ENCODE data around the gene CEP68.
"Not testable (repeated sequence)": the region's sequence is repeated elsewhere in the genome, so short reads cannot be mapped to it uniquely, and the experiment has no call there.

Gene CEP68, protein sequence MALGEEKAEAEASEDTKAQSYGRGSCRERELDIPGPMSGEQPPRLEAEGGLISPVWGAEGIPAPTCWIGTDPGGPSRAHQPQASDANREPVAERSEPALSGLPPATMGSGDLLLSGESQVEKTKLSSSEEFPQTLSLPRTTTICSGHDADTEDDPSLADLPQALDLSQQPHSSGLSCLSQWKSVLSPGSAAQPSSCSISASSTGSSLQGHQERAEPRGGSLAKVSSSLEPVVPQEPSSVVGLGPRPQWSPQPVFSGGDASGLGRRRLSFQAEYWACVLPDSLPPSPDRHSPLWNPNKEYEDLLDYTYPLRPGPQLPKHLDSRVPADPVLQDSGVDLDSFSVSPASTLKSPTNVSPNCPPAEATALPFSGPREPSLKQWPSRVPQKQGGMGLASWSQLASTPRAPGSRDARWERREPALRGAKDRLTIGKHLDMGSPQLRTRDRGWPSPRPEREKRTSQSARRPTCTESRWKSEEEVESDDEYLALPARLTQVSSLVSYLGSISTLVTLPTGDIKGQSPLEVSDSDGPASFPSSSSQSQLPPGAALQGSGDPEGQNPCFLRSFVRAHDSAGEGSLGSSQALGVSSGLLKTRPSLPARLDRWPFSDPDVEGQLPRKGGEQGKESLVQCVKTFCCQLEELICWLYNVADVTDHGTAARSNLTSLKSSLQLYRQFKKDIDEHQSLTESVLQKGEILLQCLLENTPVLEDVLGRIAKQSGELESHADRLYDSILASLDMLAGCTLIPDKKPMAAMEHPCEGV

DNA sequence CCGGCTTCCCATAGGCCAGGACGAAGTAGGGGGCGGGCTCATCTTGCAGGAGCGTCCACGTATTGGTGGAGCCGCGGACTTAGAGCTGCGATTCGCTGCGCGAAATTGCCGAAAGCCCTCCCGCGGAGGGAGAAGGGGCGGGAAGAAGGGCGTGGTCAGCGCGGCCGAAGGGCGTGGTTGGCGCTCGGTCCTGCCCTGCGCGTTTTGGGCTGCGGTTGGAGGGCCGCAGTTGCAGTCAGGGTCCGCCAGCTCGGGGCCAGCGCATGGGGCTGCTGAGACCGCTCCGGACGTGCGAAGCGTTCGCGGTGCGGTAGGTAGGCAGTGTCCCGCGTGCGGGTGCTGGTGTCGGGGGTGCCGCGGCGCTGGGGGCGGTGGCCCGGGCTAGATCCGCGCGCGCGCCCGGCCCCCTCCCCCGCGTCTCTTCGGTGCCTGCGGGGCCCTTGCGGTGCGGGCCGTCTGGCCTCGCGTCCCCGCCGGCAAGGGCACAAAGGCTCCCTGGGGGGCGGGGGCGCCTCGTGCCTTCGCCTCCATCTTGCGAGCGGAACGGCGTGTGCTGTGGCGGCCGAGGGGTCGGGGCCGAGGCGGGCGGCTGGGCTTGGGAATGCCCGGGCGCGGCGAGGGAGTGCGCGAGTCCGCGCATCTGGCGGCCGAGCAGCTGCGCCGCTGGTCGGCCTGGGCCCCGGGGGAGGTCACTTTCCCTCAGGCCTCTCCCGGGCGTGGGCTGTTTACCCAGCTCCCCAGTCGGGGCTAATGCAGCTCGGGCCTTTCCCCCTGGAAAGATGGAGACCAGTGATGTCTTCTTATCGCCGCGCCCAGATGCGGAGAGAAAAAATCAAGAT, at the start of gene CEP68:
Gene CEP68 (plus strand): TSS at position 202 of the 839 bp plus-strand sequence. CDS start 13,029 bp downstream, outside the sequence.
- FAIRE-seq = peak; percentile 97

DNA sequence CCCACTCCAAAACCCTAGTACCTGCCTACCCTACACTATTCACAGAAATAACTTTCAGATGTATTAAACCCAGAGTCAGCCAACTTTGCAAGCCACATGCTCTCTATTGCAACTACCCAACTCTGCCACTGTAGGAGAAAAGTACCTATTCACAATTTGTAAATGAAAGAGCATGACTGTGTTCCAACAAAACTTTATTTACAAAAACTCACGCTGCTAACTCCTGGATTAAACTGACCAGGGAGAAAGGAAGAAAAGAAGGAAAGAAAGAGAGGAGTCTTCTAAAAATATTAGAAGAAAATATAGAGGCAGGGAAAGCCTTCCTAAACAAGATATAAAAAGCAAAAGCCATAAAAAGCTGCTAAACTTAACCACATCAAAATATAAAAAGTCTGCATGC, 42.4 kb upstream of the CEP68 start:
- no peak for FAIRE-seq

DNA sequence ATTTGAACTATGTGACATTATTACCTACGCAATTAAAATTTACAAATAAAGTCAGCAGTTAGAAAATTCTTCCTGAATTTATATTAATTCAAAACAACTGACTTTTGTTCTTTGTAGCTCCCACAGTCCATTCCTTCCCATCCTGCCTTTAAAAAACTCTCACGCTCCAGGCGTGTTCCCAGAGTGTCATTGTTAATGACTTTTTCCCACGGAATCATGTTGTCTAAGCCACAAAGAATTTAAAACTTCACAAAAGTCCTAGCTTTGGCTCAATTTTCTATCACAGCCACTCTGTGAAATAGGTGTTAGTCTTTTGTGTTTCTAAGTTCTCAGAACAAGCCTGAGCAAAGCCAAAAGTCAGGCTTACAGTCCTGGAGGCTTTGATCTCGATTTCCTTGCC, 40.5 kb upstream of the CEP68 start:
- FAIRE-seq = no peak

DNA sequence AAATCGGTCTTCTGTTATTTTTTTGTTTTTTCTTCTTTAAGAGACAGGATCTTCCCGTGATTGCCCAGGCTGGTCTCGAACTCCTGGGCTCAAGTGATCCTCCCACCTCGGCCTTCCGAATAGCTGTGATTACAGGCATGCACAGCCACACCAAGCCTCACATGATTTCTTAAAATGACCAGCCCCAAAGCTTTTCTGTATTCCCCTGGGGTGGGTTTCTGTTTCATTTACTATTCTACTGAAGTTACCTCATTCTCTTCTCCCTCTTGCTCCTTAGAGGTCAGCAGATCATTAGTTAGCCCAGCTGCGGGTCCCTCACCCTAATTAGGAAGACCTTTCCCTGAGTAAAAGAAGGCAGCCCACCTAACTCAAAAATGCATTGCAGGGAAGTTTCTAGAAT, 39.4 kb upstream of the CEP68 start:
- no peak for FAIRE-seq

DNA sequence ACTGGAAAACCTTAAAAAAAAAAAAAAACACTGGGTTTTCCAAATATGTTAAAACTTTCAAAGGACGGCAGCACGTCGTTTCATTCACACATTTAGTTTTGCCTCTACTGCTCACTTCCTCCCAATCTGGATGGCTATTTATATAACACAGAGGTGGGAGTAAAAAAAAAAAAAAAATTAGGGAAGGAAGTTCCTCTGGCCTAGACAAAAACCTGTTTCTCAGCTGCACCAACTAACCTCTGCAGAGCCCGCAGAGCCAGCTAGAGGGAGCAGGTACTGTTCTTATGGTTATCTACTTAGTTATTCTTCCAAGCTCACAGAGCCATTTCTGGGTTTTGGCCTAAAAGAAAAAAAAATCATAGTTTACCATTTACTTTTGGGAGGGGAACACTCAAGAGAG, 38.9 kb upstream of the CEP68 start:
- FAIRE-seq = peak; percentile 51

DNA sequence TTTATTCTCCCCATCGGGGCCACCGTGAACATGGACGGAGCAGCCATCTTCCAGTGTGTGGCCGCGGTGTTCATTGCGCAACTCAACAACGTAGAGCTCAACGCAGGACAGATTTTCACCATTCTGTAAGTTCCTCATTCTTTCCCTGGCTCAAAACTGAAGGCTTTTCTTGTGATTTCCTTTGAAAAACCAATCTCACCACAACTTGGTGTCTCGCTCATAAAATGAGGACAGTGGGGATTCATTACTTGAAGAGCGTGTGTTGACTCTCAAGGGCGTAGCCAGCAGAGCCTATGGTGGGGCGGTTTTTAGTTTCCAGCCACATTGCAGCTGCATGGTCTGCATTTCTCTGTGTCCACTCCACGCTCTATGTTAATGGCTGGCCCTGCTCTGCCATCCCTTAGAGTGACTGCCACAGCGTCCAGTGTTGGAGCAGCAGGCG, 38.1 kb upstream of the CEP68 start:
- no peak for FAIRE-seq

DNA sequence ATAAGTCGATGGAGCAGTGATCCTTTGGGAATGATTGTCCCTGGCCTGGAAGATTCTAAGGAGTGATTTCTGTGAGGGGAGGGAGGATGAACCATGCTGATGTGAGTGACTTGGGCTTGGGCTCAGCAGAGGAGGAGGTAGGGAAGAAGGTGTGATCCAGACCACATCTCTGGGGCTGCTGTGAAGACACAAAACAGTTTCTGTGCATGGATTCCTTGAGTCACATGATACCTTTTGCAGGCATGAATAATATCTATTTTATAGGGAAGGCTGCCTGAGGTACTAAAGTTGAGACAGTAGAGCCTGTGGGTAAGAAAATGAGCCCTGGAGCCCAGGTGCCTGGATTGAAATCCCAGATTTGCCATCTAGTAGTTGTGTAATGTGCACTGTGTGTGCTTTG, 37.2 kb upstream of the CEP68 start:
- no peak for FAIRE-seq

DNA sequence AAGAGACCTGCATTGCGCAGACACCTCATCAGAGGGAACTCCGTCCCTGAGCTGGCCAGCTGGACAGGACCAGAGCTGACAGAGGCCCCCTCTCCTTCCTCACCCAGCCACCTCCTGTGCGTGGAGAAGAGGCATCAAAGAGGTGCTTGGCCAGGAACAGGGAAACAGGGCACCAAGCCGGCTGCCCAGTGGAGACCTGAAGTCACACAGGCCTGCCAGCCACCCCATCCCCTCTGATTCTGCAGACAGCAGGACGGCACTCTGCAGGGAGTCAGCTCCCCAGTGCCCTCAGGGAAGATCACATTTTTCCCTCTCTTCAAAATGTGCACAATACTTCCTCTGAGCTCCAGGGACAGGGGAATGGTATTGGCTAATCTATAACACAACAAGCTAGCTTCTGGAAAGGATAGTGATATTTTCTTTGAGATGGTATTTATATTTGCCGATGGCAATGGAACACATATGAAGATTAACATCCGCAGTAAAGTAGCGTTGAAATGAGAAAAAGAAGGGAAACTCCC, 36.5 kb upstream of the CEP68 start:
- no peak for FAIRE-seq

DNA sequence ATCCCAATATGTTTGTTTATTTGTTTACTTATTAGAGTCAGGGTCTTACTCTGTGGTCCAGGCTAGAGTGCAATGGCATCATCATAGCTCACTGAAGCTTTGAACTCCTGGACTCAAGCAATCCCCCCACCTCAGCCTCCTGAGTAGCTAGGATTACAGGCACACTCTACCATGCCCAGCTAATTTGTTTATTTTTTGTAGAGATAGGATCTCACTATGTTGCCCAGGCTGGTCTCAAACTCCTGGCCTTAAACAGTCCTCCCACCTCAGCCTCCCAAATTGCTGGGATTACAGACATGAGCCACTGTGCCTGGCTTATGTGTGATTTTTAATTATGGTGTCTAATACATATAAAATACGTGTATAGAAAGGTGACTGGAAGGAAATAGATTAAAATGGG, 36.0 kb upstream of the CEP68 start:
- not testable (repeated sequence) for FAIRE-seq

DNA sequence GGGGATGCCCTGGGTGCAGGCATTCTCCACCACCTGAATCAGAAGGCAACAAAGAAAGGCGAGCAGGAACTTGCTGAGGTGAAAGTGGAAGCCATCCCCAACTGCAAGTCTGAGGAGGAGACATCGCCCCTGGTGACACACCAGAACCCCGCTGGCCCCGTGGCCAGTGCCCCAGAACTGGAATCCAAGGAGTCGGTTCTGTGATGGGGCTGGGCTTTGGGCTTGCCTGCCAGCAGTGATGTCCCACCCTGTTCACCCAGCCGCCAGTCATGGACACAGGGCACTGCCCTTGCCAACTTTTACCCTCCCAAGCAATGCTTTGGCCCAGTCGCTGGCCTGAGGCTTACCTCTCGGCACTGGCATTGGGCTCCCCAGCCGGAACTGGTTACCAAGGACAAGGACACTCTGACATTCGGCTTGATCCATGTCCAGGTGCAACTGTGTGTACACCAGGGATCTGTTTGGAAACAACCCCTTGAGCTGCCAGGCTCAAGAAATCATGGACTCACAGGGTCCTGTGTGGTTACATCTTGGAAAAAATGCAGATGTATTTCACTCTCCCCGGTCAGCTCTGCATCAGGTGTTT, 35.2 kb upstream of the CEP68 start:
- FAIRE-seq = no peak

DNA sequence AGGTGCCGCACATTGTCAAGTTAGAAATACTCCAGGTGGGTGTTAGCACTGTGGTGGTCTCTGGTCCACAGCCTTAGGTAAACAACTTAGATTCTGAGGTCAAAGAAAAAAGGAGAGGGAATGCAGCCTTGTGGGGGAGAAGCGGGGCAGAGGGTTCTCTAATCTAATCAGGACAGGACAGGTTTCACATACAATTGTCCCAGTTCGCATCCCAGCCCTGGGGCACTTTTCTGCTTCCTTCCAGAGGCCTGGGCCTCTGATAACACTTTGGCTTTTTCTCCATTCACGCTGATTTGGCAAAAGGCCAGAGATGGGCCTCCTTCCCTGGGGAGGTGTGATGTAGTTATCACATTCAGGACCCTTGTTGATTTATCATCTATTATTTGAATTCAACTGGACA, 34.5 kb upstream of the CEP68 start:
- FAIRE-seq = no peak

DNA sequence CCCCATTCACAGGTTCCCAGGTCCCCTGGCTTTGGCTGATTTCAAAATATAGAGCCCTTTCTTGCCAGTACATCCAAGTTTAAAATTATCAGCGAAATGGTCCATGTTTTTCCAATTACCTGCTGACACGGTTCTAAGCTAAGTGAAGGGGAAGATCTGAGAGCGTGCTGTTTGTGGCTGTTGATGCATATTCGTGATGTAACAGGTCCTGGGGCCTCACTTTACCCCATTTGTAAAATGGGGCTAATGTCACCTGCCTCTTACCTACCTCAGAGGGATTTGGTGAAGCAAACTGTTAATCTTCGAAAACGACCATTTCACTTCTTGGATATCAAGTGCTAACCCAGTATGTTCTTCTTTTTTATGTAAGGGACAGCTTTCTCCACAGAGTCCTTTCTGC, 34.0 kb upstream of the CEP68 start:
- no peak for FAIRE-seq

DNA sequence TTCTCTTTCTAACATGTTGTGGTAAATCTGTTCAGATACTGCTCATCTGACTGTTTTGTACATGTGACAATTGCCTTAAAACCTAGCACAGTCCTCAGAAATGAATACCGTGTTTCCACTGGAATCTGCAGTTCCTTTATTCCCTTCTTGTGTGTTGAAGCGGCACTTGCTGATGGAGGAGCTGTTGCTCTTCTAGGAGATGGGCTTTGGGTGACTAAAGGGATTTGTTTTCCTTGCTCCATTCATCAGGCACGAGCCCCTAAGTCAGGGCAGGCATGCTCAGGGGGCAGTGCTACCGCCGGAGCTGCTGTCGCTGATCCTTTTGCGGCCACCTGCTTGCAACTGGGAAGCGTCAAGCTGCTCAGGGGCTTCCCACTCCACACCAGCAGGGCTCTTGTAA, 32.5 kb upstream of the CEP68 start:
- FAIRE-seq = no peak

DNA sequence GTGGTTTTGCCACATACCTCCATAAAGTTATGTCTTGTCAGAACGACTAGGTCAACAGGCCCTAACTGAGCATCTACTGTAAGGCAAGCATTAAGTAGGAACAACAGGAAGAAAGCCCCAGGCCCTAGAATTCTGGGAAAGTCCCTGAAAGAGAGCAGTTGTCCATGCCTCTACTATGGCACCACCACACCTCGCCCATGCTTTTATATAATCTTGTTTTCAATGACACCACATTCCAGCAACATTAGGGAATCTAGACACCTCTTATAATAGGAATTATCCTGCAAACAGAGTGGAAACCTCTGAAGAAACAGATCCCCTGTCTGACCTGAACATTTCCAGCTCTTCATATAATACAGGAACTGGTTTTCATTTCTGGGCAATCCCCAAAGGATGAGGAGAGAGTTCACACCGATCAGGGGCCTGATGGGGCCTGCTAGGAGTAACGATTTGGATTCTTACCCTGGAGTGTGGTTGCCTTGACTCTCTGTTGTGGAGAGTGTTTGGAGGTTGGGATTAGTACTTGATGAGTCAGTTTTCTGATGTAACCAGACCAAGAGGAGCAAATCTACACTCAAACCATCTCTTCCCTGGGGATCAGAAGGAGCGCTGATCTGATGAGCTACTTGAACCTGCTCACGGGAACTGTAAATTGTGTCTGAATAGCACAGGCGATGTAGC, 31.9 kb upstream of the CEP68 start:
- no peak for FAIRE-seq

DNA sequence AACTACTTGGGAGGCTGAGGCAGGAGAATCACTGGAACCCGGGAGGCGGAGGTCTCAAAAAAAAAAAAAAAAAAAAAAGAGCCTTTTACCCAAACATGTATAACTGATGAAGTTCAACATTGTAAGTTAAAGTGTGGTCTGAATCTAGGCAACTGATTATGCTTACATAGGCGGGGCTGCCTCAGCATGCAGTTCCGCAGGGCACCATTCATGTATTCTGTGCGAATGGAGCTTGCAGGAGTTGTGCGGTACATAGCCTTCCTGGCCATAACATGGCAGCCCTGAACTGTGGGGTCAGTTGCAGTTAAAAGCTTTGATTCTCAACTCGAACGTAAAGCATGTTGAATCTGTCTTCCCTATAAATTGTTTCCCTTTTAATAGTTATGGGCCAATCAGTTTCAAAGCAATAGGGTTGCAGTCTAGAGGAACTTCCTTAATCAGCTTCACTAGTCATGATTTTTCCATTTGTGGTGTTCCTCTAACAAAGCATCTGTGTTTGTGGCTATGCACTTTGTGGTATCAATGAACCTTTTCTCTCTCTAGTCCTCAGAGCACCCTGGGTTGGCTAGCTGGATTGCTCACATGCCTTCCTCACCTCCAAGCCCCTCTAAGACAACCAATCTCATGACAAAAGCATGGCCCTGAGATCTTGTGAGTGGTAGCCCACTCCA, 30.6 kb upstream of the CEP68 start:
- no peak for FAIRE-seq

DNA sequence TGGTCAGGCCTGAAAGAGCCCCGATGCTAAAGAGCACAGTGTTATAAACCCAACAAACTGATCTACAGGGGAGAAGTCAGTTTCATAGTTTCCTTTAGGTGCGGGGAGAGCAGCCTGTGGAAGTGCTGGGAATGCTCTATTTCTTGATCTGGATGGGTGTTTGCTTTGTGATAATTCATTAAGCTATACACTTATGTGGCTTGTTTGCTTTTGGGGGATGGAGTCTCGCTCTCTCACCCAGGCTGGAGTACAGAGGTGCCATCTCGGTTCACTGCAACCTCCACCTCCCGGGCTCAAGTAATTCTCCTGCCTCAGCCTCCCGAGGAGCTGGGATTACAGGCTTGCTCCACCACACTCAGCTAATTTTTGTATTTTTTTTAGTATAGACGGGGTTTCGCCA, 30.1 kb upstream of the CEP68 start:
- FAIRE-seq = no peak

DNA sequence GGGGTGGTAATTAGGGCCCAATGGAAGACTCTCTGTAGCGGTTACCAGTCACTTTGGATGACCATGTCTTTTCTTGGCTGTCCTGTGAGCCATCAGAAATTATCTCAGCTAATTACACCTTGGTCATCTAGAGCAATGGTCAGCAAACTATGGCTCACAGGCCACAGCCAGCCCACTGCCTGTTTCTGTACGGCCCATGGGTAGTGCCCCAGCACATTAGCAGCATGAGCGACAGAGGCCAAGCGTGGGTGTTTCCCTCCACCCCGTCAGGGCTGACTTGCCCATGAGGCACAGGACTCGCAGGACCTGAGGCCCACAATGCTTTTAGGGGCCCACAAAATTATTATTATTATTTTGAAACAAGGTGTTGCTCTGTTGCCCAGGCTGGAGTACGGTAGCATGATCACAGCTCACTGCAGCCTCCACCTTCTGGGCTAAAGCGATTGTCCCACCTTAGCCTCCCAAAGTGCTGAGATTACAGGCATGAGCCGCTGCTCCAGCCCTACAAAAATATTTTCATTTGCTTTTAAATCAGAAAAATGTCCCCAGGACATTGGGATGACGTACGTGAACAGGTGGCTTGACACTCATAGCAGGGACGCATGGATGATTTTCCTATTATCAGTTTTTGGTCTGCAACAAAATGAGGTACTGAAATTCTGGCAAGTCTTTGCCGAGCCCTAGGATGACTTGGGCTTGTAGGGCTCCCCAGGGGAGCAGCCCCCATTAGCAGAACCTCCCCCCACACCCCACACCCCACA, 29.3 kb upstream of the CEP68 start:
- FAIRE-seq = no peak

DNA sequence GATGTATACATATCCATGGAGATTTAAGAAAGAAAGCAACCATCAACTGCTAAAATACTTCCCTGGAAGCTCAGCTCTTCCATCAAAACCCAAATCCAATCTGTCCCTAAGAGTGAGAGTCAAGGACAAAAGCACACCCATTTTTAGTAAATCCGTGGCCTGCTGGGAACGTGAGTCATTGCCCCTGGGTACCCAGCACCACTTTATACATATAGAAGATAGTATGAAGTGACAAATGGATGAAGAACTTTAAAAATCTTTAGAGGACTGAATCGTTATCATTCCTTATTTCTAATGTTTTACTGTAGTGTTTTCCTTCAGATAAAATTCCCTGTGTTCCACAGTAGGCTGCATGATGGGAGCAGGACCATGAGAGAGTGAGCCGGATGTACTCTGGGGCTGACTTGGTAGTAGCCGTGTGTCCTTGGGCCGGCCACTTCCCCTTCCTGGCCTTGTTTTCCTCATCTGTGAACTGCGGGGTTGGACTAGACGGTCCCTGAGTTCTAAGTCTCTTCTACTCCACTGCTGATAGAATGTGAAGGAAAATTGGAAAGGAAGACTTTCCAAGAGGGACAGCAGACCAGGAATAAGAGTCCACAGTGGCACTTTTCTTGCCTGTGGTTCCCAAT, 28.5 kb upstream of the CEP68 start:
- FAIRE-seq = no peak

DNA sequence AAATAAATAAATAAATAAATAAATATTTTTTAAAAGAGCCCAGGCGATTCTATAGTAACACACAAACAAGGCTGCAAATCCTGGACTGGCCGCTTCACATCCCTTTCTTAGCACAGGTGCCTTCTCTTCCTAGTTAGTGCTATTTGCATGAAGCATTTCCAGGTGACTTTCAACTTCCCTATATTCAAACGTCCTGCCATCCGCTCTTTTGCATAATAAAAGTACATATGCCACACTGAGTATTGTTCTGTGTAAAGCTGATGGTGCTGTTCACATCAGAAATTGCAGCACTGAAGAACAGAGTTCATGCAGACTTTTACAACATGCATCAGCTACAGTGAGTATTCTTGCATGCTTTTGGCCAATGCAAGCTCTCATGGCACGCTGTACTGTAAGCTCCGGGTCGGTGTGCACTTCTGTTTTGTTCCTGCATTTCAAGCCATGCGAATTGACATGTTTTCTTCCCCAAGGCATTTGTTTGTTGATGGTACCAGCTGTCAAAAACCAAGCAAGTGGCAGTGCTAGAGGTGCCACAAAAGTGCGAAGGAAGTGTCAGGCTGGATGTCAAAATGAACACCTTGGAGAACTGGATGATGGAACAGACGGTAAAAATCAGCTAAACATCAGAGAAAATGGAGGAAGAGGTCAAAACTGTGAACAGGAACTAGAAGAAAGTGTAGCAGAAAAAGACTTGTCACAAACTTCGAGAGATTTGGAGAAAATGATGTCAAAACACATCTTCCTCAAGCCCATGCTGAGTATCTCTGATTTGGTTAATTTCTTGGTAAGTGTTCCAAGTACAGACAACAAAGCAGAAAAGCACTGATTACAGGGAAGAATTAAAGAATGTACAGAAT, 25.5 kb upstream of the CEP68 start:
- FAIRE-seq = no peak

Data from G401.6 (cell line).